ENCODE data around the gene ASPRV1. TPM values are rescaled to one million over a fixed set of nuclear protein-coding genes. Genes with fewer than 3 reads are reported as not detected.

Gene ASPRV1
- total RNA-seq = 1 to 10 TPM in 8 of 9 donors, under 1 TPM in 1; 0.61 to 5.6 (median 1.8) TPM
- polyA plus RNA-seq = 1 to 10 TPM in 2 of 3 donors, under 1 TPM in 1; 0.64 to 3.5 (median 2.8) TPM
- long read RNA-seq, donor 1 = 0 reads
- long read RNA-seq, donor 2, partial matches to known transcripts = 0 of 1 reads
- long read RNA-seq, donor 2, other reads (novel, unspliced or antisense) = 0 of 1 reads
- long read RNA-seq, donor 3 = 0 reads
- long read RNA-seq, donor 4 = 0 reads
- long read RNA-seq, donor 5, partial matches to known transcripts = 0 of 1 reads
- long read RNA-seq, donor 5, other reads (novel, unspliced or antisense) = 0 of 1 reads
- long read RNA-seq, donor 6, partial matches to known transcripts = 0 of 2 reads
- long read RNA-seq, donor 6, other reads (novel, unspliced or antisense) = 0 of 2 reads
- long read RNA-seq, donor 7, partial matches to known transcripts = 0 of 1 reads
- long read RNA-seq, donor 7, other reads (novel, unspliced or antisense) = 0 of 1 reads
- long read RNA-seq, donor 8, partial matches to known transcripts = 0 of 2 reads
- long read RNA-seq, donor 8, other reads (novel, unspliced or antisense) = 0 of 2 reads
- long read RNA-seq, donor 9, partial matches to known transcripts = 0 of 1 reads
- long read RNA-seq, donor 9, other reads (novel, unspliced or antisense) = 0 of 1 reads
- long read RNA-seq, donor 10 = 0 reads

DNA sequence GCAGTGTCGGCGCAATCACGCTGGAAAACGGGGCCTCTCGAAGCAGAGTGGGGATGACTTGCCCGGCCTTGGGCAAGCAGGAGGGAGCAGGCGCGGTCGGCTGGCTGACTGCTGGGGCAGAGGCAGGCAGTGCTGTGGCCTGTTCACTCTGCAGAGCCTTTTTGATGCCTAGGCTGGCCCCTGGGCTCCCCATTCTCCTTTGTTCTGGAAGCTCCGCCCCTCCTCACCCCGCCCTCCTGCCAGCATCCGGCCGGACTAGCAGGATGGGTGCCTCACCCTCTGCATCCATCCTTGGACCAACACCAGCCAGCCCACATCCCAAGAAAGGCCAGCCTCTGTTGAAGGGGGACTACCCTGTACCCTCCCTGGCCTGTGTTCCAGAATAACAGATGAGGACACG lies at the start of gene ASPRV1:
Gene ASPRV1 (minus strand): TSS at position 136 of the 400 bp plus-strand sequence. CDS start 195 bp downstream, outside the sequence.
- no peak within 1 kb of the TSS for H3K27ac ChIP-seq
- peak in 1 of 7 donors; percentile 3 for DNase-seq
- no peaks in the 10 kb centered on the region for H3K9me3 ChIP-seq (replicated peaks in 1 of 3)
- no peaks in the 10 kb centered on the region for H3K36me3 ChIP-seq (replicated peaks in 1 of 2)
- intact Hi-C loops (cut with DNase I) = no loop called here
- H3K4me1 ChIP-seq (replicated peaks in 1 of 2) = no peaks in the 10 kb centered on the region
- no peak for TF ChIP-seq POLR2A (IDR thresholded peaks at IDR 0.05)
- TF ChIP-seq, protein P1, sequence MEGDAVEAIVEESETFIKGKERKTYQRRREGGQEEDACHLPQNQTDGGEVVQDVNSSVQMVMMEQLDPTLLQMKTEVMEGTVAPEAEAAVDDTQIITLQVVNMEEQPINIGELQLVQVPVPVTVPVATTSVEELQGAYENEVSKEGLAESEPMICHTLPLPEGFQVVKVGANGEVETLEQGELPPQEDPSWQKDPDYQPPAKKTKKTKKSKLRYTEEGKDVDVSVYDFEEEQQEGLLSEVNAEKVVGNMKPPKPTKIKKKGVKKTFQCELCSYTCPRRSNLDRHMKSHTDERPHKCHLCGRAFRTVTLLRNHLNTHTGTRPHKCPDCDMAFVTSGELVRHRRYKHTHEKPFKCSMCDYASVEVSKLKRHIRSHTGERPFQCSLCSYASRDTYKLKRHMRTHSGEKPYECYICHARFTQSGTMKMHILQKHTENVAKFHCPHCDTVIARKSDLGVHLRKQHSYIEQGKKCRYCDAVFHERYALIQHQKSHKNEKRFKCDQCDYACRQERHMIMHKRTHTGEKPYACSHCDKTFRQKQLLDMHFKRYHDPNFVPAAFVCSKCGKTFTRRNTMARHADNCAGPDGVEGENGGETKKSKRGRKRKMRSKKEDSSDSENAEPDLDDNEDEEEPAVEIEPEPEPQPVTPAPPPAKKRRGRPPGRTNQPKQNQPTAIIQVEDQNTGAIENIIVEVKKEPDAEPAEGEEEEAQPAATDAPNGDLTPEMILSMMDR (IDR thresholded peaks at IDR 0.05) = no peak
- H3K4me3 ChIP-seq = no peak within 1 kb of the TSS
- WGBS, 4 donors = 86 to 91% (median 90%) methylated on average over 5 to 14 of the region's 14 CpGs
- H3K27me3 ChIP-seq = no peaks in the 10 kb centered on the region

DNA sequence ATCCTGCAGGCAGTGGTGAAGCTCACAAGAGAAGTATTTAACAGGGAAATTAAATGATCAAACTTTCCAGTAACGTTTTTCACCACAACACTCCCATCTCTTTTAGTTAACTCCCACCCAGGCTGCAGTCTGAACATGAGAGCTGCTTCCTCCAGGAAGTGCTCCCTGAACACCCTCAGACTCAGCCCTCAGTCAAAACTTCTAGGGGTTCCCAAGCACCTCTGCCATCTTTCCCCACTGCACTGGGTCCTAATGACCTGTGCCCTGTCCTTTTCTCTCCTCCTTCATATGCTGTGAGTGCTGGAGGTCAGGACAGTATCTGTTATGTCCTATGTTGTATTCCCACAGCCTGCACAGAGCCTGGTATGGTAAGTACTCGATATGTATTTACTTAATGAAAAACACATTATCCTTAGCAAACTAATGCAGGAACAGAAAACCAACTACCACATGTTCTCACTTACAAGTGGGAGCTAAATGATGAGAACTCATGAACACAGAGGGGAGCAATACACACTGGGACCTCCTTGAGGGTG lies 49.2 kb upstream of the ASPRV1 start:
- H3K27ac ChIP-seq = no peak overlapping the region
- H3K9me3 ChIP-seq (replicated peaks in 1 of 3) = no peaks in the 10 kb centered on the region
- no peak for DNase-seq
- no peaks in the 10 kb centered on the region for H3K27me3 ChIP-seq
- peaks cover 0 to 5% of the 10 kb centered on the region in 2 donors for H3K4me1 ChIP-seq (replicated peaks in 1 of 2)
- no peak overlapping the region for H3K4me3 ChIP-seq
- intact Hi-C loops (cut with DNase I) = no loop called here
- H3K36me3 ChIP-seq (replicated peaks in 1 of 2) = no peaks in the 10 kb centered on the region
- WGBS, 4 donors = 59 to 75% (median 68%) methylated on average over 2 of the region's 2 CpGs
- no peak for TF ChIP-seq POLR2A (IDR thresholded peaks at IDR 0.05)
- TF ChIP-seq, protein P1 (IDR thresholded peaks at IDR 0.05) = no peak

DNA sequence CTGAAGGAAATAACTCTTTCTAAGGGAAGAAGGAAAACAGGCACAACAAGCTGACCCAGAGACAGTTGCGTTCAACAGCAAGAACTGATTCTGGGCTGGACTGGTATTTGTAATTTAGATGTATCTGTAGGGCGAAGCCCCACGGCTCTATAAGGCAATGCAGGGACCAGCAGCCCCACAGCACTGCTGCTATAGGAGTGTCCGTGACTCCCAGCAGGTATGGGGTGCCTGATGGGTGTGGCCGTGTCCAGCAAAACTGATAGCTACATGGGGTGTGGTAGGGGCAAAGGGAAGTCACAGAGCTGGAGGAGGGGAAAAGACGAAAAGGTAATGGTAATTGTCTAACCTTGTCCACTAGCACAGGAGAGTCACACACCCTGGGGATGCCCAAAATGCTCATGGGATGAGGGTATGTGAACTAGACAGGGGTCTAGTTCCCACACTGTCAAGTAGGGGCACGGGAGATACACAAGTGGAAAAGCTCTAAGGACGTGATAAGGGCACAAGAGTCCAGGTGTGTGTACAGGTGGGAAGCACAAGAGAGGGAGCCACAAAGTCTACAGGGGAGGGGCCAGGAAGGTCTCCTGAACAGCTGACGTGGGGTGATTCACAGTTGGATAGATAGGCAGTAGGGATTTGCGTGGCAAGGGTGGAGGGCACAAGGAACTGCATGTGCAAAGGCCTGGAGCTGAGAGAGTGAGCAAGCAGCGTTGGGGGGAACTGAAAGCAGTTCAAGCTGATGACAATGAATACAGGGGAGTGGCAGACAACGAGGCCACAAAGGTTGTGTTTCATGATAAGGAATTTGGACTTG lies 48.5 kb upstream of the ASPRV1 start:
- intact Hi-C loops (cut with DNase I) = no loop called here
- TF ChIP-seq, protein P1 (IDR thresholded peaks at IDR 0.05) = no peak
- TF ChIP-seq POLR2A (IDR thresholded peaks at IDR 0.05) = no peak
- Histone ChIP-seq H3K4me1 (replicated peaks in 1 of 2) (peaks cover 0 to 5% of the 10 kb centered on the region in 2 donors), H3K36me3 (replicated peaks in 1 of 2) (no peaks in the 10 kb centered on the region), H3K27ac (no peak overlapping the region), H3K9me3 (replicated peaks in 1 of 3) (no peaks in the 10 kb centered on the region), H3K4me3 (no peak overlapping the region), H3K27me3 (no peaks in the 10 kb centered on the region)
- 80 to 84% (median 82%) methylated on average over 12 of the region's 12 CpGs for WGBS, 4 donors
- DNase-seq = peak in 6 of 7 donors; percentile 23 to 55 (median 34)
